ENCODE data around the gene MOSPD3. TPM values are rescaled to one million over a fixed set of nuclear protein-coding genes. Genes with fewer than 3 reads are reported as not detected.

MOSPD3 gene
- total and polyA plus RNA-seq, 8 donors: 15.7 to 35.7 (median 31.4) TPM

- Histone ChIP-seq H3K36me3 (peaks cover 0 to 26% of the 10 kb centered on the region in 2 donors), H3K27me3 (peaks cover 0 to 15% of the 10 kb centered on the region in 2 donors), H3K4me3 (no peak overlapping the region), H3K9me3 (no peaks in the 10 kb centered on the region), H3K27ac (peak overlapping the region in 1 of 2 donors; percentile 18), H3K4me1 (peaks cover 12 to 37% of the 10 kb centered on the region in 2 donors)
- peak in 1 of 4 donors; percentile 45 for DNase-seq
- intact Hi-C loops (cut with DNase I): loop anchor here in 1 of 2 donors (5.0 kb wide), 1 partner anchor 124 kb away; the partner anchor contains the start of gene GIGYF1
- ATAC-seq: no peak
- TF ChIP-seq CTCF (IDR thresholded peaks at IDR 0.05): no peak
Measured at GRCh38 chr7:100568176-100568895, 44.0 kb upstream of the MOSPD3 start.

GRCh38 chr7:100568896-100569844 is 43.2 kb upstream of the MOSPD3 start:
- ATAC-seq (peak; percentile 62), DNase-seq (peak in 3 of 4 donors; percentile 61 to 84 (median 62))
- Histone ChIP-seq H3K9me3 (no peaks in the 10 kb centered on the region), H3K27me3 (peaks cover 0 to 15% of the 10 kb centered on the region in 2 donors), H3K4me3 (peak overlapping the region; percentile 10 to 16), H3K4me1 (peaks cover 12 to 34% of the 10 kb centered on the region in 2 donors), H3K36me3 (peaks cover 0 to 34% of the 10 kb centered on the region in 2 donors), H3K27ac (no peak overlapping the region)
- intact Hi-C loops (cut with DNase I): loop anchor here in 1 of 2 donors (5.0 kb wide), 1 partner anchor 123 kb away; the partner anchor contains the start of gene GIGYF1
- TF ChIP-seq CTCF (IDR thresholded peaks at IDR 0.05): peak; percentile 15 to 41

GRCh38 chr7:100570954-100571828 is 41.1 kb upstream of the MOSPD3 start:
- intact Hi-C loops (cut with DNase I): no loop called here
- Histone ChIP-seq H3K27ac (no peak overlapping the region), H3K9me3 (no peaks in the 10 kb centered on the region), H3K4me3 (no peak overlapping the region), H3K4me1 (peaks cover 12 to 32% of the 10 kb centered on the region in 2 donors), H3K27me3 (peaks cover 0 to 15% of the 10 kb centered on the region in 2 donors), H3K36me3 (peaks cover 0 to 46% of the 10 kb centered on the region in 2 donors)
- peak in 1 of 4 donors; percentile 63 for DNase-seq
- no peak for ATAC-seq
- no peak for TF ChIP-seq CTCF (IDR thresholded peaks at IDR 0.05)

GRCh38 chr7:100571829-100572116 is 40.6 kb upstream of the MOSPD3 start:
- Histone ChIP-seq H3K27ac (no peak overlapping the region), H3K27me3 (peaks cover 0 to 15% of the 10 kb centered on the region in 2 donors), H3K4me1 (peaks cover 12 to 32% of the 10 kb centered on the region in 2 donors), H3K4me3 (no peak overlapping the region), H3K36me3 (peaks cover 0 to 51% of the 10 kb centered on the region in 2 donors), H3K9me3 (no peaks in the 10 kb centered on the region)
- intact Hi-C loops (cut with DNase I): no loop called here
- DNase-seq (peak in 1 of 4 donors; percentile 14), ATAC-seq (no peak)
- no peak for TF ChIP-seq CTCF (IDR thresholded peaks at IDR 0.05)
